Epithelial cell of proximal tubule (primary cell): Measurements from ENCODE around the gene PHACTR1. TPM values are rescaled to one million over a fixed set of nuclear protein-coding genes. Genes with fewer than 3 reads are reported as not detected.
"Not testable (repeated sequence)": the region's sequence is repeated elsewhere in the genome, so short reads cannot be mapped to it uniquely, and the experiment has no call there.

Experiments
- DNase-seq: peaks from one replicate; pipeline ENCODE4 v3.0.0-alpha.2; 2011; ENCODE audit warnings: low read depth
- H3K4me3 ChIP-seq: 2 replicates; pipeline ENCODE4 v1.5.1; 2011; ENCODE audit warnings: low read depth, mild to moderate bottlenecking, low read length
- total RNA-seq: library from RNA; depleted of rRNA; stranded (reverse); fragments of >200 nt; gene quantifications from 2 replicates; pipeline ENCODE4 v1.2.3, GENCODE V29; 2015
- TF ChIP-seq, protein P1 (sequence below): conservative IDR thresholded peaks from 2 replicates; pipeline ENCODE4 v1.5.1; 2012; ENCODE audit warnings: low read depth, mild to moderate bottlenecking, low read length

PHACTR1 gene
- total RNA-seq, 1 donor from 2014 or later = 0.98 TPM

DNA sequence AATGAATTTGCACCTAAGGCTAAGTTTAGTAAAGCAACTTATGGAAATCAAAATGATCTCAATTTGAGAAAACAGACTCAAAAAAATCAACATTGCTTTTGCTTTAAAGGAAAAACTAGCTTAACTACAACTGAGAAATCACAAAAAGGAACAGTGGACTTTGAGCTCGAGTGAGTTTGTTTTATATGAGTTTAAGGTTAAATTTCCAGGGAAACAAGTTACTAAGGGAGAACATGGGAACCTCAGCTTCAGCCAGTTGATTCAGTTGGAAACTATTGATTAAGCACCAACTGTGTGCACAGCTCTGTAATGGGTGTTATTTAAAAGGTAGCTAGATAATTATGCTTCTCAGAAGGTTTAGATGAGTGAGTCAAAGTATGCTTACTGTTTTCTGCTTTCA, 526.0 kb downstream of the PHACTR1 start:
- no peak overlapping the region for H3K4me3 ChIP-seq
- DNase-seq = no peak
- TF ChIP-seq, protein P1, sequence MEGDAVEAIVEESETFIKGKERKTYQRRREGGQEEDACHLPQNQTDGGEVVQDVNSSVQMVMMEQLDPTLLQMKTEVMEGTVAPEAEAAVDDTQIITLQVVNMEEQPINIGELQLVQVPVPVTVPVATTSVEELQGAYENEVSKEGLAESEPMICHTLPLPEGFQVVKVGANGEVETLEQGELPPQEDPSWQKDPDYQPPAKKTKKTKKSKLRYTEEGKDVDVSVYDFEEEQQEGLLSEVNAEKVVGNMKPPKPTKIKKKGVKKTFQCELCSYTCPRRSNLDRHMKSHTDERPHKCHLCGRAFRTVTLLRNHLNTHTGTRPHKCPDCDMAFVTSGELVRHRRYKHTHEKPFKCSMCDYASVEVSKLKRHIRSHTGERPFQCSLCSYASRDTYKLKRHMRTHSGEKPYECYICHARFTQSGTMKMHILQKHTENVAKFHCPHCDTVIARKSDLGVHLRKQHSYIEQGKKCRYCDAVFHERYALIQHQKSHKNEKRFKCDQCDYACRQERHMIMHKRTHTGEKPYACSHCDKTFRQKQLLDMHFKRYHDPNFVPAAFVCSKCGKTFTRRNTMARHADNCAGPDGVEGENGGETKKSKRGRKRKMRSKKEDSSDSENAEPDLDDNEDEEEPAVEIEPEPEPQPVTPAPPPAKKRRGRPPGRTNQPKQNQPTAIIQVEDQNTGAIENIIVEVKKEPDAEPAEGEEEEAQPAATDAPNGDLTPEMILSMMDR = no peak

DNA sequence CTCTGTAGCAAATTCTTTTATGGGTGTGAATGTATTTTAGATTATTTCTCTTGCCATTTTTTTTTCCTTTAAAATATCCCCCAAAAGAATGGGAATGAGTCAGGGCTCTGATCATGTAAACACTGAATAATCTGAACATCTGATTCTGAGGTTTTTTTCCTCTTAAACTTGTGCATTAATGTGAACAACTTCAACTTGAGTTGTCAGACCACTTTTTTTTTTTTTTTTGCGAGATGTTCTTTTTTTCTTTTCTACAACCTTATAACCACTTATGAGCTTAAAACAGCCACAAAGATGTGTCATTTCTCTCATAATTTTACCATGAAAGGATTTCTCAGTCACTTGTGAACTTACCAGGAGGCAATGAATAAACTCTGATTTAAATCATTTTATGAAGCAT, 526.5 kb downstream of the PHACTR1 start:
- TF ChIP-seq, protein P1 = no peak
- no peak overlapping the region for H3K4me3 ChIP-seq
- no peak for DNase-seq

DNA sequence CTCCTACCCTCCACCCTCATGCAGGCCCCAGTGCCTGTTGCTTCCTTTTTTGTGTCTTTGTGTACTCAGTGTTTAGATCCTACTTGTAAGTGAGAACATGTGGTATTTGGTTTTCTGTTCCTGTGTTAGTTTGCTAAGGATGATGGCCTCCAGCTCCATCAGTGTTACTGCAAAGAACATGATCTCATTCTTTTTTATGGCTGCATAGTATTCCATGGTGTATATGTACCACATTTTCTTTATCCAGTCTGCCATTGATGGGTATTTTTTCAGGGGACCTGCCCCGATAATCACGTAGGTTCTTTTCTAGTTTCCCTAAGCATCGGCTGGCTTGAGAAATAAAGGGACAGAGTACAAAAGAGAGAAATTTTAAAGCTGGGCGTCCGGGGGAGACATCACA, 527.2 kb downstream of the PHACTR1 start:
- H3K4me3 ChIP-seq, DNase-seq: not testable (repeated sequence)

DNA sequence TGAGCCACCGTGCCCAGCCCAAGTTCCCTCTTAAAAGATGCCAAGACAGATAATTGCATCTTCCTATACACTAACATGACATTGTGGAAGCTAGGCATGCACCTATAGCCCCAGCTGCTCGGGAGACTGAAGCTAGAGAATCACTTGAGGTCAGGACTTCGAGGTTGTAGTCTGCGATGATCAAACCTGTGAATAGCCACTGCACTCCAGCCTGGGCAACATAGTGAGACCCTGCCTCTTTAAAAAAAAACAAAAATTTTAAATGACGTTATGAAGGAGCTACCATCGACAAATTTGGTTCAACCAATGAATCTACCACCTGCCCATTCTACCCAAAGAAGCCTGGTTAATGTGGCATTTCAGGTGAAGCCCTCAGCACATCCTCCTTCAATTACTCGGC, 531.1 kb downstream of the PHACTR1 start:
- DNase-seq = no peak
- TF ChIP-seq, protein P1 = no peak

DNA sequence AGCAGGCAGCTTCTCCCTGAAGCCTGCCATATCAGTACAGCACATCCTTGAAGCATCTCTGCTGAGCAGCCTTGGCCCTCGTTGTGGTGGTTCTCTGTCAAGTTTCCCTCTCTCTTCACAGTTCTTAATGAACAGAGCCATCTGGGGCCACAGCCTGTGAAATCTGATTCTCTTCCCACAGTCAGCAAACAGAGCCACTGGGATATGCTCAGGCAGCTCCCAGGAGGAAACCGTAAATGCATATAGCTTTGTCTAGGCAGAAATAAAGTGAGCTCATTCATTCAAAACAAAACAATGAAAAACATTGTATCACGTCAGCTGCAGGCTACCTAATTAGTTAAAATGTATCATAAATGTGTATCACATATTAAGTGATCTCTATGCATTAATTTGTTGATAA, 531.5 kb downstream of the PHACTR1 start:
- no peak for DNase-seq
- H3K4me3 ChIP-seq = no peak overlapping the region
- TF ChIP-seq, protein P1 = no peak

More for the DNA sequence above, 531.1 kb downstream of the PHACTR1 start:
- no peak overlapping the region for H3K4me3 ChIP-seq

DNA sequence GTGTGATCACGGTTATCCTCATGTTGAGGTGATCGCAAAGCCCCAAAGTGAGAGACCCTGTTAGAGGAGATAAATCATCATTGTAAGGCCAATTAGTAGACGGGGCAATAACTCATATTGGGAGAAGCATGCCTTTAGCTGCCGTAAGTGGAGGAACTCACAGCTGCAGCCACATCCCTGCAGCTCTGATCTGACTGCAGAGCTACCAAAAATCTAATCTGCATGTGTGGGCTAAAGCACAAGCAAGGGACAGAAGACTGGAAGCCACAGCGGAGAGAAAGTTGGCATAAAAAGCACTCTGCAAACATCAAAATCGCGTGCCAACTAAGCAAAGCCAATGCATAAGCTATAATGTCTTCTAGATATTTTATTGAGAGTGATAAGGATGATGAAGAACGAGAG, 532.0 kb downstream of the PHACTR1 start:
- TF ChIP-seq, protein P1 = no peak
- no peak for DNase-seq
- no peak overlapping the region for H3K4me3 ChIP-seq

DNA sequence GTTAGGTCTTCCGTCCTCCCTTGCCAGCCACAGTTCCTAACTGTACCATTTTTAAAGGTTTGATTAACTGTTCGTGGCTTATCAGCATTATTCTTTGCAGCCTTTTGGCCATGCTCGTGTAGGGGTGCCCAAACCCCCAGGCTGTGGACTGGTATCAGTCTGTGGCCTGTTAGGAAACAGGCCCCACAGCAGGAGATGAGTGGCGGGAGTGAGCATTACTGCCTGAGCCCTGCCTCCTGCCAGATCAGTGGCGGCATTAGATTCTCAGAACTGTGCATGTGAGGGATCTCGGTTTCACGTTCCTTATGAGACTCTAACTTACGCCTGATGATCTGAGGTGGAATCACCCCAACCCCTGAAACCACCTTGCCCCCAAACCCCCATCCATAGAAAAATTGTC, 532.4 kb downstream of the PHACTR1 start:
- DNase-seq = no peak
- H3K4me3 ChIP-seq = no peak overlapping the region
- TF ChIP-seq, protein P1 = no peak

DNA sequence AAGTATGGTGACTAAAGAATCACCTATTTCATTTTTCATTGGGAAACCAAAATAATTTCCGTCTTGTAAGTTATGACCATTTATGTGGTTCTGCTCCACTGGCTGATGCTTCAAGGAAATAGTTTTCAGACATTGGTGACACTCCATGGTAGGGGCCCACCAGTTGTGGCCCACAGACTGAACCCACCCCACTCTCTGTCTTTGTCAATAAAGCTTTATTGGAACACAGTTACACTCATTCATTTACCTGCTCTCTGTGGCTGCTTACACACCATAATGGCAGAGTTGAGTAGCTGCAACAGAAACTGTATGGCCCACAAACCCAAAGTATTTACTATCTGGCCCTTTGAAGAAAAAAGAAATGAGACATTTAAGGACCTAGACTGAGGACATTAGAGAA, 533.2 kb downstream of the PHACTR1 start:
- no peak overlapping the region for H3K4me3 ChIP-seq
- no peak for DNase-seq
- TF ChIP-seq, protein P1 = no peak
